ENCODE measurements around the gene CFH. TPM values are rescaled to one million over a fixed set of nuclear protein-coding genes. Genes with fewer than 3 reads are reported as not detected.
"Not testable (repeated sequence)": the region's sequence is repeated elsewhere in the genome, so short reads cannot be mapped to it uniquely, and the experiment has no call there.

CFH gene
- total RNA-seq, 2 donors from 2014 or later: 151 to 350 TPM

DNA sequence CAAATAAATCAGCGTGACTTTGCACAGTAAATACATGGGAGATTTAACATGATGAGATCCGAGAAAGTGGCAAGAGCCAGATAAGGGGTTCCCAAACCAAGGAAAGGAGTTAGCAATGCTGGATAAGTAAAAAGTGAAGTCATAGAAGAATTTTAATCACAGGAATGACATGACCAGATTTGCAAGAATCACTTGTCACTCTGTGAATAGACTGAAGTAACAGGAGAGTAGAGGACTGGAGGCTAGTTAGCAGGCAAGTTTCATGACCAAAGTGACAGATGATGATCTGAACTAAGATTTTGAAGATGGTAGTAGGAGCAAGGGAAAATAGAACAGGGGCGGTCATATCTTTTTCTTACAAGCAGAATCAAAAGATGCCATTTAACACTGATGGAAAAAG, 8.4 kb downstream of the CFH start:
- DNase-seq (ENCODE audit: low spot score): no peak
- intact Hi-C loops (cut with DNase I): no loop called here

DNA sequence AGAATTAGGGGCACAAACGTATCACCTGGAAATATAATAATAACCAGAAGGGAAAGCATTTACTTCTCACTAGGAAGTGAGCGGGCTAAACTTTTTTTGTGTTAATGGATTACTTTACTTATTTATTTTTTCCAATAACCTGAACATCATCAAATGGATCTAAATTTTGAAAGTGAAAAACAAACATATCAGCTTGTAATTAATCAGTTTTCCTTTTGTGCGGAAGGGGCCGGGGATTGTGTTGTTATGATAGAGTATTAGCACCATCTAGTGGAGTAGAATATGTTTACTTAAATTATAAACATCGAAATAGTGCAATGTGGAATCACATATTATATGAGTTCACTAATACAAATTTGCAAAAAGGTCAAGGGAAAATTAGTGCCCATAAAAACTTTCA, 9.0 kb downstream of the CFH start:
- intact Hi-C loops (cut with DNase I): no loop called here
- no peak for DNase-seq (ENCODE audit: low spot score)

DNA sequence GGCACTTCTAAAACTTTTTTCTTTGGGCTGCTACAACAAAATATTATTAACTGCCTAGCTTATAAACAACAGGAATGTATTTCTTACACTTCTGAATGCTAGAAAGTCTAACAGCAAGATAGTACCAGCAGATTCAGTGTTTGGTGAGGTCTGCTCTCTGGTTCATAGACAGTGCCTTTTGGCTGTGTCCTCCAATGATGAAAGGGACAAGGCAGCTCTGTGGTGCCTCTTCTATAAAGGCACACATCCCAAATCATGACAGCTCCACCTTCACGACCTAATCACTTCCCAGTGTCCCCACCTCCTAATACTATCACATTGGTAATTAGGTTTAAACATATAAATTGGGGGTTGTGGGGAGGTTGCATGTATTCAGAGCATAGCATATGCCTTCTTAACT, 9.5 kb downstream of the CFH start:
- no peak for DNase-seq (ENCODE audit: low spot score)
- intact Hi-C loops (cut with DNase I): no loop called here

DNA sequence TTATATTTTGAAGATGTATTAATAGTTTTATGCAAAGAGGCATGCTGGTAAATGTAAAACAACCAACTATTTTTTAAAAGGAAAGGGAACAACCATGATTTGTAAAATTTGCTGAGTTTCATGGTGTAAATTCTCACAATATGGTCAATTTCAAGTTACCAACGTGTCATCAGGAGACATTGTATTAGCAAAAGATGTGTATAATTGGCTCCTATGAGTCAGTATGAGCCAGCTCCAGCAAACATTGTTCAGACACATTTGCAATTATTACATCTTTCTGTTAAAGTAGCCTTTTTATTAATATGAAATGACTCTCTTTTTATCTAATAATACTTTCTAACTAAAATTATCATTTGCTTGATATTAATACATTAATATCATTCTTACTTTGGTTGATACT, 15.3 kb downstream of the CFH start:
- intact Hi-C loops (cut with DNase I): no loop called here
- DNase-seq (ENCODE audit: low spot score): no peak

DNA sequence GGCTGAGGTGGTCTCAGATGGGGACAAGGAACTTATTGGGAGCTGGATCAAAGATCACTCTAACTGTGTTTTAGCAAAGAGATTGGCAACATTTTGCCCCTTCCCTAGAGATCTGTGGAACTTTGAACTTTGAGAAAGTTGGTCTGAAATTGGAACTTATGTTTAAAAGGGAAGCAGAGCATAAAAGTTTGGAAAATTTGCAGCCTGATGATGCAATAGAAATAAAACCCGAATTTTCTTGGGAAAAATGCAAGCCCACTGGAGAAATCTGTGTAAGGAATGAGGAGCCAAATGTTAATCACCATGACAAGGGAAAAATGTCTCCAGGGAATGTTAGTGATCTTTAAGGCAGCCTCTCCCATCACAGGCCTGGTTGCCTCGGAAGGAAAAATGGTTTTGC, 17.2 kb downstream of the CFH start:
- no peak for DNase-seq (ENCODE audit: low spot score)
- intact Hi-C loops (cut with DNase I): no loop called here

DNA sequence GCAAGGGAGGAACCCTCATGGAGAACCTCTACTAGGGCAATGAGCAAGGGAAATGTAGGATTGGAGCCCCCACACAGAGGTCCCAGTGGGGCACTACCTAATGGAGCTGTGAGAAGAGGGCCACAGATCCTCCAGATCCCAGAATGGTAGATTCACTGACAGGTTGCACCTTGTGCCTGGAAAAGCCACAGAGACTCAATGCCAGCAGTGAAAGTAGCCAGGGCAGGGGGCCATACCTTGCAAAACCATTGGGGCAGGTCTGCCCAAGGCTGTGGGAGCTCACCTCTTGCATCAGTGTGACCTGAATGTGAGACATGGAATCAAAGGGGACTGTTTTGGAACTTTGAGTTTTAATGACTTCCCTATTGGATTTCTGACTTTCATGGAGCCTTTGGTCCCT, 17.9 kb downstream of the CFH start:
- intact Hi-C loops (cut with DNase I): no loop called here
- DNase-seq (ENCODE audit: low spot score): no peak

DNA sequence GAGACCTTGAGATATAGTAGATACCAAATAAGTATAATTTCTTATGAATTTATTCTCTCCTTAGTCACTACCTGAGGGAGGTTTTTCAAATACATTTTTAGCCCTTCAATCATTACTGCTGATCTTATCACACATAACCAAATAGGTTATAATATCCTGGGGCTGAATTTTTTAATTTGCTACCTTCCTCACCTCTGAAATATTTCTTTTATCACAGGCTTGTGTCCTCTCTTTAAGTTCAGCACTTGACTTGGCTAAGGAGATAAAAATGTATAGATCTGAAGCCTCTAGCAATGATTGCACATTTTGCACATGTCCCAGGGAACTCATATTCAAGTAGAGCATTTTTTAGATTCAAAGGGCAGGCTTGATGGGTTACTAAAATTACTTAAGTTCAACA, 23.1 kb downstream of the CFH start:
- DNase-seq (ENCODE audit: low spot score): no peak
- intact Hi-C loops (cut with DNase I): no loop called here

DNA sequence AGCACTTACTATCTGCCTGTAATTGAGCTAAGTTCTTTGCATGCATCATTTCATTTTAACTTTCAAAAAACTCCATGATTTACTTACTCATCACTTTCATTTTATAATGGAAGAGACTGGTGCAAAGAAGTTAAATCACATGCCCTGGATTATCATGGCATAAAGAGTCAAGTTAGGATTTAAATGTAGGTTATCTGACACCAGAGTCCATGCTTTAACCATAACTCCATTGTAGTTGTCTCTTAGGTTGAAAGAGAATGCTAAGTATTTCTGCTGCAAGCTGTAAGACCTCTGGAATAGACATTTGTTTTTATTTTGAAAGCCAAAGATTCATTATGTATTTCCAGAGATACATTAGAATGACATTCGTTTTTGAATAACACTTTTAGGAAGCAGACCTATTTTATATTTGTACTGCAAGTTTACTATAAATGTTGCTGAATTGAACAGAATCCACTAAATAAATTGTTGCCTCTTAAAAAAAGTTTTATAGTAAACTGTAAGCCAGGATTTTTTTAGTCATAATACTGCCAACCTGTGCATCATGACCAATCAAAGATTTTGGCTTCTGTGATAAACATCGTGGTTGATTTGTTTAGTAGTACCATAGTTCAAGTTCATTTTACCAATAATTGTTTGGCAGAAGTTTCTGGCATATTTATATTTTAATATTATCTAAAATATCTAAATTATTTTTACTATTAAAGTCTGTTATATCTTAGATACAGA, 26.1 kb downstream of the CFH start:
- intact Hi-C loops (cut with DNase I): no loop called here
- no peak for DNase-seq (ENCODE audit: low spot score)

DNA sequence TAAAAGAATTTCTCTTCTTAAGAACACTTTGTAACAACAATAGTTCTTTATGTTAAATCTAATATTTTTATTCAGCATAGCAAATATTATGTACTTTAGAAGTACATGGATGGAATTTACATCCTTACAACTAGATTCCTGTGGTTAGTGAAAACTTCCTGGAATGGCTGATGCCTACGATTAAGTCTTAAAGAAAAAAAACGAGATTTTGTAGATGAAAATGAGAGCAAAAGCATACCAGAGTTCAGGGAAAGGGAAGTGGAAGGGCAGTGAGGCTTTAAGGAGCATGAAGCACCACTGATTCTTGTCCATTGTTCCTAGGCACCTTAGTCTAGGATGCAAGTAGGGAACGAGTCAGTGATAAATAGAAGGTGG, 26.7 kb downstream of the CFH start:
- no peak for DNase-seq (ENCODE audit: low spot score)
- intact Hi-C loops (cut with DNase I): no loop called here

DNA sequence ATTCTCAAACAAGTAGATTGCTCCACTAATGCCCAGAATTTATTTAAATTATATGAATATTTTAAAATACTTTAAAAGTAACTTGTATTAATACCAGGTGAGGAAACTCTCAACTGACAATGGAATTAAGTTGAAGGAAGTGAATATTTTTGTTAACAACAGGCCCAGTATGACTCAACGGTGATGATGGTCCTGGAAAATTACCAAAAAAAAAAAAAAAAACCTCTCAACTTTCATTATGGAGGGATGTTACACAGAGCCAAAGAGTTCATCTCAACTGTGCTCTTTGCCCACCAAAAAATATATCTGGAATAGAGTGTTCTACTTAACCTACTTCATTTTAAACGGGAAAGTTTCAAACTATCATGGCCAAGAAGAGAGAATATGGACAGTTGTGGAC, 28.3 kb downstream of the CFH start:
- intact Hi-C loops (cut with DNase I): no loop called here
- no peak for DNase-seq (ENCODE audit: low spot score)

DNA sequence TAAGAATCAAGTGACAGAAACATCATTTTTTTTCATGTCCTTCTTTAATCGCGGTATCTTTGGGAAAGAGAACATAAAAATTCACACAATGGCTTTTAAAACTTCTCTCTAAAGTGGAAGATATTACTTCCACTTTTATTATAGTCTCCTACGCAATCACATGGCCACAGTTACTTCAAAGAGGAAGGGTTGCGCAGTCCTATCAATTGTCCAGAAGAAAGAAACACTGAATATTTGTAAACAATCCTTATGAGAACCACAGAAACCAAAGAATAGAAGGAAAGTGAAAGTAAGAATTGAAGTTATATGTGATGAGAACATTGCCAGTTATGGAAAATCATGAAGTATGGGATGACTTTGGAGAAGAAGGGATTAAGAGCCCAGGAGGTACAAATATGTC, 32.6 kb downstream of the CFH start:
- DNase-seq (ENCODE audit: low spot score): no peak
- intact Hi-C loops (cut with DNase I): no loop called here

DNA sequence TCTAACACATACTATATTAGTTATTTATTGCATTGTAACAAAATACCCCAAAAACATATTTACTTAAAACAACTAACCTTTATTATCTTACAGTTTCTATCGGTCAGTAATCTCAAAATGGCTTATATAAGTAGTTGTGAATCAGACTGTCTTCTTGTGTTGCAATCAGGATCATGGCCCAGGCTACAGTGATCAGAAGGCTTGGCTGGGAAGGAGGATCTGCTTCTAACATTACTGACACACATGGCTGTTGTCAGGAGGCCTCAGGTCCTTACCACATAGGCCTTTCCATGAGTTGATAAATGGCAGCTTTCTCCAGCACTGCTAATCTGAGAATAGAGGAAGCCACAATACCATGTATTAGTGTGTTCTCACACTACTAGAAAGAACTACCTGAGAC, 33.7 kb downstream of the CFH start:
- no peak for DNase-seq (ENCODE audit: low spot score)
- intact Hi-C loops (cut with DNase I): no loop called here

DNA sequence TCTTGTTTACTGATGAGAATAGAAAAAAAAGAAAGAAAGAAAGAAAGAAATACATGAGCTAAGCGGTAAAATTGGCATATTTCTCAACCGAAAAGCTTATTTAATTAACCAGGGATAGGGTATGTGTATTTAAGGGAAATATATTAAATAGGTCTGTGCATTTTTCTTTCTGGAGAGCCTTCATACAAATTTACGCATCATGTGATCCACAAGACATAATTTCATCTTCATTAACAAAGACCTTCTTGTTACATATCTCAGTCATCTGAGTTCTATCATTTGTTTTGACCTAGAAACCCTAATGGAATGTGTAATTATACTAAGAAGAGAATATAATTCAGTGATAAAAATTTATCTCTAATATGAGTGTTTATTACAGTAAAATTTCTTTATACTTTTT, 37.2 kb downstream of the CFH start:
- intact Hi-C loops (cut with DNase I): no loop called here
- DNase-seq (ENCODE audit: low spot score): no peak

DNA sequence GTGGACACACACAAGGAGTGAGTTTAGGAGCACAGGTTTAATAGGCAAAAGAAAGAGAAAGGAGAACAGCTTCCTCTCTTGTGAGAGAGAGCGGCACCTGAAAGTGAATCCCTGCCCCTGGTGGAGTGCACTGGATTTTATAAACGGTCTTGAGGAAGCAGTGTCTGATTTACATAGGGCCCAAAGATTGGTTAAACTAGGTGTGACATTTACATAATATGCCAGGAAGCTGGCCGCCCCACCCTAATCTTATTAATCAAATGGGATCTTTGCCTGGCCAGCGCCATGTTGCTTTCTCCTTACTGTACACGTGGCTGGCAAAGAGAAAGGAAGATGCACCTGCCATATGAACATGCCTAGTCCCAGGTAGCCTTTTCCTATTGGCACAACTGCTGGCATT, 38.7 kb downstream of the CFH start:
- intact Hi-C loops (cut with DNase I): no loop called here
- no peak for DNase-seq (ENCODE audit: low spot score)

DNA sequence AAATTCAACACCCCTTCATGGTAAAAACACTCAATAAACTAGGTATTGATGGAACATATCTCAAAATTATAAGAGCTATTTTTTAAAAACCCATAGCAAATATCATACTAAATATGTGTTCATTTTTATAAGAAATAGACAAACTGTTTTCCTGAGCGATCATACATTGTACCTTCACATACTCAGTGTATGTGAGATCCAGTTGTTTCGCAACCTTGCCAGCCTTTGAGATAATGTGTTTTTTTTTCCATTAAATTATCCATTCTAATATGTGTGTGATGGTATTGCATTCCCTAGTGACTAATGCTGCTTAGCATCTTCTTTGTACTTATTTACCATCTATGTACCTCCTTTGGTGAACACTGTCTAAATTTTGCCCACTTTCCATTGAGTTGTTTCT, 47.1 kb downstream of the CFH start:
- intact Hi-C loops (cut with DNase I): no loop called here
- no peak for DNase-seq (ENCODE audit: low spot score)

DNA sequence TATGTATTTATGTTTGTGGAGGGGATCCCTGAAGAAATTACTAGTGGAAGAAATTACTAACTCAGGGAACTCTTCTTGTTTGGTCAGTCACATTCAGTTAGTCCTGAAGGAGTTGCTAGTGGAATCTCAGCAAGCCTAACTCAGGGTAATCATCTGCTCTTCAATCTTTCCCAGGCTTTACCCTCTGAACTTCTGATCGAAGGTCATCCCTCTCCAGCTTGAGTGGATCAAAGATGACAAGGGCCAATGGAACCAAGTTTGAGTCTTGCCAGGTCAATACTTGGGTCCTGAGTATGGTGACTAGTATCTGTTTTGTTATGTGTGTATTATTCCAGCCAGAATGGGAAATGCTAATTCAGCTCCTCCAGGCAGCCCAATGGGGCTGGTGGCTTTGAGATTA, 49.3 kb downstream of the CFH start:
- intact Hi-C loops (cut with DNase I): no loop called here
- DNase-seq (ENCODE audit: low spot score): no peak

DNA sequence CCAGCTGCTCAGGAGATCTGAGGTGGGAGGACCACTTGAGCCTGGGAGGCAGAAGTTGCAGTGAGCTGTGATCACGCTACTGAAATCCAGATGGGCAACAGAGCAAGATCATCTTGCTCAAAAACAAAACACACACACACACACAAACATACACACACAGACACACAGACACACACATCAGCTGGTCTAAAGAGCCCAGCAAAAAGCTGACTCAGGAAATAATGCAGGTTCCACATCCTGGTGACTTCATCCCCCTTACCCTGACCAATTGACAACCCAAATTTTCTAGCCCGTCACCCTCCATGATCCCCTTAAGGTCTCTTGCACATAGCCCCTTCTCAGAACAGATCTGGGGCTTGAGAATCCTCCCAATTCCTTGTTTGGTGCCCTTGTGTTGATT, 58.0 kb downstream of the CFH start:
- DNase-seq (ENCODE audit: low spot score); intact Hi-C loops (cut with DNase I): not testable (repeated sequence)

DNA sequence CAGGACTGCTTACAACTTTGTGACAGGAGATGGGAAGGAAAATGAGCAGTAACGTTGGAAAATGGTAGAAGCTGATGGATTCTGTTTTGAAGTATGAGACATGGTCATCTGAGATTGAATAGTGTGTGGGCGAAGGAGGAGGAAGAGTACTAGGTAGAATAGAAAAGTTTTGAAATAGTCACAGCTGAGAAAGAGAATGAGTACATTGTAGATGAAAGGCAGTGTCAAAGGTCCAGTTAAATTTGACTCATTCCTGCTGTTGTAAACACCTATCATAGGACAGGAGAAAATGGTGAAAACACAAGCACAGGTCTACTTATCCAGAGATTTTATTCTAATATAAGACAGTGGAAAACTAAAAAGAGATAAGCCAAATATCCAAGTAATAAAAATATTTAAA, 66.0 kb downstream of the CFH start:
- no peak for DNase-seq (ENCODE audit: low spot score)
- intact Hi-C loops (cut with DNase I): no loop called here

DNA sequence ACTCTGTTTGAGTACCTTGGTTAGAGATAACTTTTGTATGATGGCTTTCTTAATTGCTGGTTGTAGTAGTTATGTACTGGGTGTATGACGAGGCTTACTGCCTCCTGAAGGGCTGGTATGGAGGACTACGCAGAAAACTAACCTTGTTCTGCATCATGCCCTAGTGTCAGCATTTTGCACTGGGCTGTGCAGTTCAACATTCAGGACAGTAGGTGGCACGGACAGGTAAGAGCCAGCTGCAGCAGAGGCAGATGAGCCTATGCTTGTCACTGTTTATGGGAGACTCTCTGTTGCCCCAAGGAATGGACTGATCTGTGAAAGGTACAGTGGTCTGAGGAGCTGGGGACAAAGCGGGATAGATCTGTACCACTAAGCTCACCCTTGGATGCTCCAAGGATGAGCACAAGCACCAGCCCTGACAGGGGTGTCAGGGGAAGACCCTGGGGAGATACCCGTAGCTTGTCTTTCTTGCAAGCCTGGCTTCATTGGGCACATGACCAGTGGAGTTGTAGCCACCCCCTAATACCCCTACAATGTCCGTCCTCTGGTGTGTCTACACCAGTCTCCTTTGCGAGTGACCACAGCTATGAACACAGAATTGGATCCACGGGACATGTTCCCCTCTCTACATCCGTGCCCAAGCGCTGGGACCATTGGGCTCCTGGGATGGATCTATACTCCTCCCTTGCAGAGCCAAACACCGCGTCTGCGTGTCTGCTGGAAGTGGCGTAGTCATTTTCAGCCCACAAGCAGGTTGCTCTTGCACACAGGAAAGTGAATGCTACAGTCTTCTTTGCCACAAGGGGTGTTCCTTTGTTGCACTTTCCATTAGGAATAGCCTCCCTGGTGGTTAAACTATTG, 71.7 kb downstream of the CFH start:
- DNase-seq (ENCODE audit: low spot score): no peak

DNA sequence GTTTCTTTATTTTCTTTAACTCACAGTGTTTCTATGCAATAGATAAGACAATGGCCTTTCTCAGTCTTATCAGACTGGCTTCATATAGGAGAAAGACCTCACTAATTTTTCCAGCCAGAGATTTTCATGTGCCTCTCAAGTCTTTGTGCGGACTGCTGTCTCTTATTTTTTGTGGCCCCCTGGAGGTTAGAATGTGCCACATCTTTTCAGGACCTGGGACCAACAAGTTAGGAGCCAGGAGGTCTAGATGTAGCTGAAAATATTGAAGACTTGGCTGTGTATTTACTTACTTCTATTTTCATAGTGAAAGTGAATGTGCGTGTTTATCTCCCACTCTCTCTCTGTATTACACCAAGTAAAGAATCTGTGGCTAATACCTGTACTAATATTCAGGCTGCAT, 80.7 kb downstream of the CFH start:
- intact Hi-C loops (cut with DNase I): no loop called here
- no peak for DNase-seq (ENCODE audit: low spot score)

More for the DNA sequence above, 71.7 kb downstream of the CFH start:
- intact Hi-C loops (cut with DNase I): no loop called here

Data from posterior vena cava (tissue), 2 donors.